Lung (tissue), 12 donors: ENCODE results near the gene CDK14. TPM values are rescaled to one million over a fixed set of nuclear protein-coding genes. Genes with fewer than 3 reads are reported as not detected.

Experiments used
- ATAC-seq: fragments of 200-7000 bp; cut with Tn5 transposase; one replicate; pipeline ENCODE4 v1.9.1; 2020; ENCODE audit warnings: moderate number of reproducible peaks; ENCODE audit not compliant: insufficient read depth, low FRiP score
- DNase-seq, 3 donors: peaks; one replicate each; pipeline ENCODE4 v3.0.0-alpha.2; 2013 to 2017
- H3K27ac ChIP-seq, 2 donors: one replicate each; pipeline ENCODE4 v1.5.1; 2013; ENCODE audit warnings: mild to moderate bottlenecking in 2 of 2, moderate library complexity in 2 of 2, control low read depth in 1 of 2, inconsistent platforms in 1 of 2, low read depth in 1 of 2, low read length in 1 of 2
- H3K27me3 ChIP-seq, 3 donors: one replicate each; pipeline ENCODE4 v1.5.1; 2013; ENCODE audit warnings: low read length in 2 of 3; ENCODE audit not compliant: control insufficient read depth in 3 of 3, insufficient read depth in 3 of 3
- H3K36me3 ChIP-seq, 4 donors: one replicate each; pipeline ENCODE4 v1.5.1; 2013; ENCODE audit warnings: low read length in 4 of 4, mild to moderate bottlenecking in 1 of 4, moderate library complexity in 1 of 4; ENCODE audit not compliant: control insufficient read depth in 4 of 4, insufficient read depth in 4 of 4
- H3K4me1 ChIP-seq, 5 donors: one replicate each; pipeline ENCODE4 v1.5.1; 2013; ENCODE audit warnings: low read length in 5 of 5, mild to moderate bottlenecking in 2 of 5, moderate library complexity in 1 of 5; ENCODE audit not compliant: control insufficient read depth in 5 of 5, insufficient read depth in 5 of 5
- H3K4me3 ChIP-seq: one replicate; pipeline ENCODE4 v1.5.1; 2013; ENCODE audit warnings: mild to moderate bottlenecking, control low read depth, moderate library complexity
- H3K9ac ChIP-seq, 2 donors: one replicate each; pipeline ENCODE4 v1.5.1; 2013; ENCODE audit warnings: low read length in 2 of 2, control low read depth in 1 of 2; ENCODE audit not compliant: insufficient read depth in 1 of 2
- H3K9me3 ChIP-seq, 4 donors: one replicate each; pipeline ENCODE4 v1.5.1; 2013; ENCODE audit warnings: low read length in 3 of 4, mild to moderate bottlenecking in 1 of 4, moderate library complexity in 1 of 4; ENCODE audit not compliant: control insufficient read depth in 4 of 4, insufficient read depth in 3 of 4
- CTCF ChIP-seq: IDR thresholded peaks from 2 replicates; pipeline ENCODE4 v1.5.1; 2012; ENCODE audit warnings: mild to moderate bottlenecking; ENCODE audit errors: control extremely low read depth, extremely low read depth
- WGBS, 2 donors: extraction: QIAGEN DNeasy Blood & Tissue Kit; methylation state at CpG; one replicate each; pipeline ENCODE4 v1.1.7; 2013; 5-methylcytosine and 5-hydroxymethylcytosine counted together
- polyA plus RNA-seq, 2 donors: library from polyadenylated mRNA; stranded (reverse); fragments of 200-250 nt; gene quantifications; one replicate each; pipeline ENCODE4 v1.2.1, GENCODE V29; 2013
- total RNA-seq, 2 donors: library from RNA; depleted of rRNA in 1 of 2; stranded (reverse); fragments of >200 nt in 1 of 2; gene quantifications; one replicate each; pipeline ENCODE4 v1.2.1, GENCODE V29; 2014 to 2021
- donor health status: control.
- donor health status: control.
- donor health status: Bipolar disorder and iron deficiency.
- donor health status: healthy.
- donor health status: DM: yes; HTN: yes; CAD: no.

Gene CDK14
- total and polyA plus RNA-seq, 4 donors: 4.3 to 117 (median 18.9) TPM

- Histone ChIP-seq H3K9me3 (no peaks in the 10 kb centered on the region), H3K36me3 (no peaks in the 10 kb centered on the region), H3K27ac (no peak overlapping the region), H3K4me3 (no peak overlapping the region), H3K4me1 (peaks cover 0 to 20% (median 0%) of the 10 kb centered on the region in 5 donors), H3K9ac (no peak overlapping the region), H3K27me3 (no peaks in the 10 kb centered on the region)
- WGBS, 2 donors: 81 to 93% methylated on average over 1 of the region's 1 CpG
- no peak for DNase-seq
- TF ChIP-seq CTCF: no peak
- ATAC-seq: peak; percentile 79
These were observed 11.1 kb downstream of the CDK14 start for GRCh38 chr7:90607196-90607595.

GRCh38 chr7:90610105-90610504, 14.0 kb downstream of the CDK14 start:
- Histone ChIP-seq H3K4me1 (peaks cover 0 to 23% (median 0%) of the 10 kb centered on the region in 5 donors), H3K9ac (no peak overlapping the region), H3K27ac (peak overlapping the region in 1 of 2 donors; percentile 14), H3K36me3 (no peaks in the 10 kb centered on the region), H3K4me3 (no peak overlapping the region), H3K27me3 (no peaks in the 10 kb centered on the region), H3K9me3 (no peaks in the 10 kb centered on the region)
- 62 to 75% methylated on average over 4 of the region's 4 CpGs for WGBS, 2 donors
- no peak for TF ChIP-seq CTCF
- ATAC-seq (no peak), DNase-seq (no peak)

- Histone ChIP-seq H3K9me3 (no peaks in the 10 kb centered on the region), H3K27ac (no peak overlapping the region), H3K4me3 (no peak overlapping the region), H3K9ac (no peak overlapping the region), H3K27me3 (no peaks in the 10 kb centered on the region), H3K4me1 (peaks cover 0 to 23% (median 0%) of the 10 kb centered on the region in 5 donors), H3K36me3 (no peaks in the 10 kb centered on the region)
- WGBS, 2 donors: 78 to 81% methylated on average over 3 of the region's 3 CpGs
- DNase-seq: no peak
- TF ChIP-seq CTCF: no peak
- ATAC-seq: no peak
These were observed 15.0 kb downstream of the CDK14 start for GRCh38 chr7:90611115-90611514.

- 45 to 50% methylated on average over 3 of the region's 3 CpGs for WGBS, 2 donors
- ATAC-seq: no peak
These were observed 17.0 kb downstream of the CDK14 start for GRCh38 chr7:90613088-90613498.

More at GRCh38 chr7:90613088-90613498, 17.0 kb downstream of the CDK14 start:
- no peak overlapping the region for H3K4me3 ChIP-seq
- peak overlapping the region in 1 of 2 donors; percentile 45 for H3K27ac ChIP-seq
- no peaks in the 10 kb centered on the region for H3K36me3 ChIP-seq
- H3K27me3 ChIP-seq: no peaks in the 10 kb centered on the region
- no peak for TF ChIP-seq CTCF
- H3K9ac ChIP-seq: no peak overlapping the region
- H3K9me3 ChIP-seq: no peaks in the 10 kb centered on the region
- DNase-seq: no peak
- peaks cover 0 to 26% (median 0%) of the 10 kb centered on the region in 5 donors for H3K4me1 ChIP-seq
